HL-60 (cell line): ENCODE data around the gene CDK17.

Experiments
- DNase-seq, 2 experiments: peaks; one replicate each; pipeline ENCODE4 v3.0.0-alpha.2; 2010 to 2020; ENCODE audit warnings: low read depth in 1 of 2, low spot score in 1 of 2
- H3K27ac ChIP-seq: fragments of 250-450 bp; sonication (Bioruptor Pico); replicated peaks from 2 replicates; pipeline ENCODE4 v1.5.1; 2020; ENCODE audit warnings: mild to moderate bottlenecking, moderate library complexity
- H3K27me3 ChIP-seq: fragments of 250-450 bp; sonication (Bioruptor Pico); 2 replicates; pipeline ENCODE4 v1.5.1; 2021; ENCODE audit warnings: mild to moderate bottlenecking, moderate library complexity; ENCODE audit not compliant: insufficient read depth, poor library complexity, severe bottlenecking
- H3K4me3 ChIP-seq: replicated peaks from 2 replicates; pipeline ENCODE4 v1.5.1; 2011; ENCODE audit warnings: mild to moderate bottlenecking, control low read depth, low read length; ENCODE audit not compliant: insufficient read depth
- CTCF ChIP-seq: IDR thresholded peaks from one replicate; pipeline ENCODE4 v1.5.1; 2011; ENCODE audit warnings: low read length, control low read depth, inconsistent platforms; ENCODE audit not compliant: insufficient read depth
- GABPA ChIP-seq: IDR thresholded peaks from 2 replicates; pipeline ENCODE4 v1.6.1; 2012; ENCODE audit warnings: low read depth
- POLR2AphosphoS5 ChIP-seq: IDR thresholded peaks from 2 replicates; pipeline ENCODE4 v1.6.1; 2012; ENCODE audit warnings: low read depth
- REST ChIP-seq: IDR thresholded peaks from 2 replicates; pipeline ENCODE4 v1.6.1; 2012; ENCODE audit warnings: low read depth; ENCODE audit not compliant: insufficient replicate concordance
- SPI1 ChIP-seq: IDR thresholded peaks from 2 replicates; pipeline ENCODE4 v1.6.1; 2012; ENCODE audit warnings: low read depth, mild to moderate bottlenecking, borderline replicate concordance

The CDK17 gene

GRCh38 chr12:96308881-96309280 lies 91.4 kb downstream of the CDK17 start:
- no peak overlapping the region for H3K4me3 ChIP-seq
- TF ChIP-seq GABPA (no peak), SPI1 (no peak), POLR2AphosphoS5 (no peak), CTCF (no peak), REST (no peak)
- DNase-seq: no peak
- H3K27ac ChIP-seq: no peak overlapping the region
- no peaks in the 10 kb centered on the region for H3K27me3 ChIP-seq

GRCh38 chr12:96305665-96306064 lies 94.6 kb downstream of the CDK17 start:
- Histone ChIP-seq H3K4me3 (no peak overlapping the region), H3K27ac (no peak overlapping the region), H3K27me3 (no peaks in the 10 kb centered on the region)
- TF ChIP-seq CTCF (no peak), POLR2AphosphoS5 (no peak), REST (no peak), SPI1 (no peak), GABPA (no peak)
- no peak for DNase-seq

GRCh38 chr12:96303653-96304052 lies 96.6 kb downstream of the CDK17 start:
- Histone ChIP-seq H3K27me3 (no peaks in the 10 kb centered on the region), H3K4me3 (no peak overlapping the region), H3K27ac (no peak overlapping the region)
- TF ChIP-seq REST: no peak
- TF ChIP-seq GABPA: no peak
- TF ChIP-seq POLR2AphosphoS5: no peak
- no peak for TF ChIP-seq SPI1
- no peak for TF ChIP-seq CTCF
- no peak for DNase-seq
